Cerebellar cortex (tissue), 1 donor: Measurements from ENCODE around the gene TMEM184A.

Source experiments
- DNase-seq: peaks from one replicate; pipeline ENCODE4 v3.0.0-alpha.2; 2015; ENCODE audit warnings: low spot score

The TMEM184A gene

GRCh38 chr7:1567896-1568510 lies 12.0 kb upstream of the TMEM184A start:
- DNase-seq = no peak

- DNase-seq = no peak
These were observed 11.2 kb upstream of the TMEM184A start for GRCh38 chr7:1567049-1567771.

GRCh38 chr7:1566687-1567048 lies 10.7 kb upstream of the TMEM184A start:
- DNase-seq = no peak

GRCh38 chr7:1564603-1565022 lies 8.6 kb upstream of the TMEM184A start:
- DNase-seq = no peak

GRCh38 chr7:1563981-1564602 lies 8.1 kb upstream of the TMEM184A start:
- DNase-seq = no peak

GRCh38 chr7:1562597-1563051 lies 6.6 kb upstream of the TMEM184A start:
- no peak for DNase-seq

GRCh38 chr7:1562116-1562515 lies 6.1 kb upstream of the TMEM184A start:
- DNase-seq = no peak

GRCh38 chr7:1561036-1561940 lies 5.3 kb upstream of the TMEM184A start:
- no peak for DNase-seq

- DNase-seq = no peak
These were observed 4.6 kb upstream of the TMEM184A start for GRCh38 chr7:1560620-1561031.

- DNase-seq = no peak
These were observed 3.9 kb upstream of the TMEM184A start for GRCh38 chr7:1559626-1560590.

GRCh38 chr7:1558841-1559625 lies 3.0 kb upstream of the TMEM184A start:
- DNase-seq = no peak

- DNase-seq = peak; percentile 40
These were observed 2.3 kb upstream of the TMEM184A start for GRCh38 chr7:1558181-1558811.

- no peak for DNase-seq
These were observed 1.8 kb upstream of the TMEM184A start for GRCh38 chr7:1557771-1558170.

GRCh38 chr7:1557006-1557405 lies 1.0 kb upstream of the TMEM184A start:
- no peak for DNase-seq

- no peak for DNase-seq
These were observed 776 bp downstream of the TMEM184A start for GRCh38 chr7:1555046-1555812.

- DNase-seq = no peak
These were observed 1.5 kb downstream of the TMEM184A start for GRCh38 chr7:1554333-1555045.

GRCh38 chr7:1553512-1554210 lies 2.3 kb downstream of the TMEM184A start:
- no peak for DNase-seq

GRCh38 chr7:1552200-1552599 lies 3.8 kb downstream of the TMEM184A start:
- no peak for DNase-seq
